Effector CD4-positive, alpha-beta T cell (primary cell): Measurements from ENCODE around the gene ZDHHC19.
"Not testable (repeated sequence)": the region's sequence is repeated elsewhere in the genome, so short reads cannot be mapped to it uniquely, and the experiment has no call there.

Experiments used
- DNase-seq: peaks from one replicate; pipeline ENCODE4 v3.0.0-alpha.2; 2020

Gene ZDHHC19

DNA sequence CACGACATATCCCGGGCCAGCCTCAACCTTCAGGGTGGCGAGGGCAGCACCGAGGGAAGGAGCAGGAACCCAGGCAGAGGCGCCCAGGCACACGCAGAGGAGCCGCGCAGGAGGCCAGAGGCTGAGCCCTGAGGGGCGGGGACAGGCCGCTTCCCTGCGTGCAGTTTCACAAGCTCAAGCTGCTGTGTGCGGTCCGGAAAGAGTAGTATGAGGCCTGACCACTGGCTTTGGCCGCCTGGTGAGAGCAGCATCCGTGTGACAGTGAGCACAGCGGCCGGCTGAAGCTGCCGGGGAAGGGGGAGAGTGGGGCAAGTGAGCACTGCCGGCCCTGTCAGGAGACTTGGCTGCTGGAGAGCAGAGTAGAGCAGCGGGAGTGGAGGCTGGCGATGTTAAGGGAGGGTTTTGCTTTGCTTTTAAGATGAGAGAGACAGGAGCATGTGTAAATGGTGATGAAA is 8.7 kb downstream of the ZDHHC19 start:
- no peak for DNase-seq

DNA sequence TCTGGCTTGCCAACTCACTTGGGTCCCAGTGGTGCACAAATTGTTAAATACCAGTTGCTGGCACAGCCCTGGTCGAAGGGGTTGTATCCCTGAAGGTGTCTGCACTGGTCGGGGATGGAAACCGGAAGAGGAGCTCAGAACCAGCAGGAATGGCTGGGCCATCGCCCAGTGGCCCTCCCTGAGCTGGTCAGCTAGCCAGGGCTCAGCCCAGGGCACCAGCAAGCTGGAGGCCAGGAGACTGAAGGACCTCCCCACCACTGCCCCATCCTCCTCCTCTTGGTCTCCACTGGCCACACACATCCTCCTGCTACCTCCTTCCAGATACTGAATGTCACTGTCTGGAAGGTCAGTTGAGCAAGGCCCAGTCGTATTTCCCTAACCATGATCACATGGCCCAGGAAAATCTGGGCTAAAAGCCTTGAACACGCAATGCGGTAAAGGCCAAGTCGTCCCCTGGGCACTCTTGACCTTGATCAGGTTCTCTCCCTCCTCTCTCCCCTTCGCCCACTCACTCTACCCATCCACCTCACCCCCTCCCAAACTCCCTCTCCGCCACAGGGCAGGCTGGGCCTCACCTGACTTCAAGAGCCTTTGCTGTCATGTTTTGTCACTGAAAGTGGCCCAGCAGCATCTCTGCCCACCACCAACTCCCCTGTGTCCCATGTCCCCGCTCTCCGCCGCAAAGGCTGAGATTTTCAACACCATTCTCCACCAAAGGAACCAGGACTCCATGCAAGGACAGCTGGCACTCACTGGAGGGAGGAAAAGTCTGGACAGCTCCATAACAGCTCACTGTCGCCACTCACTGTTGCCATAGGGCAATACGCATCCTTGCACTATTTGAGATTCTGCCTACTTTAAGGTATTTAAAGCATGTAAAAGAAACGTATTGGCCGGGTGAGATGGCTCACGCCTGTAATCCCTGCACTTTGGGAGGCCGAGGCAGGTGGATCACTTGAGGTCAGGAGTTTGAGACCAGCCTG is 12.1 kb downstream of the ZDHHC19 start:
- no peak for DNase-seq

GRCh38 chr3:196198081-196198675 is 13.0 kb downstream of the ZDHHC19 start:
- DNase-seq, result no peak

GRCh38 chr3:196197524-196197923 is 13.7 kb downstream of the ZDHHC19 start:
- no peak for DNase-seq

GRCh38 chr3:196195664-196196265 is 15.4 kb downstream of the ZDHHC19 start:
- no peak for DNase-seq

- DNase-seq, result no peak
These were observed 16.7 kb downstream of the ZDHHC19 start for GRCh38 chr3:196194542-196194915.

DNA sequence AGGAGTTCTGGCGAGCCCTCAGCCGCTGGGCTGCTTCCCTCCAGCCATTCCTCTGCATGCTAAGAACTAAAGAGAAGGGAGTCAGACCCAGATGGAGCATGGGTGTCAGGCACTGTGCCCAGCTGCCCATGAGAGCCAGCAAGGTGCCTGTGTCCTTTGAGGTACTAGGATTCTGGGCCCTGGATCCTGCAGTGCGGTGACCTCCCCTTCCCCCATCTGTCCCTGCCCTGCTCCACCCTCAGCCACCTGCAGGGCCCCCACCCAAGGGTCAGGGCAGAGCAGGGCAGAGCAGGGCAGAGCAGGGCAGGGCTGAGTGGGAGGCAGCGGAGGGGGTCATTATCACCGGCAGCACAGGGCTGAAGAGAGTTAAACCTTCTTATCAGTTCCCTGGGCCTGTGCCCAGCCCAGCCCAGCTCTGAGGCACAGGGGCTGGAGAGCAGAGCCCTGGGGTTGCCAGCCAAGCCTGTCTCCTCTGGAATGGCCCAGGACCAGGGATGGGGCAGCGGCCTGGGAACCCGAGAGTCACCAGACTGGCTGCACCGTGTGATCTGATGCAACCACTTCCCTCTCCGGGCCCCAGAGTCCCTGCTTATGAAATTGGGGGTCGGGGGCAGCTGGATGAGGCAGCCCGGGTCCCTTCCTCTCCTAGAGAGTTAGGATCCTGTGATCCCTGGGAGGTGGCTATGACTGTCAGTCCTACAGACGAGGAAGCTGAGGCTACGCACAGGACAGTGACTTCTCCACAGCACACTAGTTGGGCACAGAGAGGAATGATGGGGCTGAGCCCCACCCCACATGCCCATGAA is 17.3 kb downstream of the ZDHHC19 start:
- no peak for DNase-seq

DNA sequence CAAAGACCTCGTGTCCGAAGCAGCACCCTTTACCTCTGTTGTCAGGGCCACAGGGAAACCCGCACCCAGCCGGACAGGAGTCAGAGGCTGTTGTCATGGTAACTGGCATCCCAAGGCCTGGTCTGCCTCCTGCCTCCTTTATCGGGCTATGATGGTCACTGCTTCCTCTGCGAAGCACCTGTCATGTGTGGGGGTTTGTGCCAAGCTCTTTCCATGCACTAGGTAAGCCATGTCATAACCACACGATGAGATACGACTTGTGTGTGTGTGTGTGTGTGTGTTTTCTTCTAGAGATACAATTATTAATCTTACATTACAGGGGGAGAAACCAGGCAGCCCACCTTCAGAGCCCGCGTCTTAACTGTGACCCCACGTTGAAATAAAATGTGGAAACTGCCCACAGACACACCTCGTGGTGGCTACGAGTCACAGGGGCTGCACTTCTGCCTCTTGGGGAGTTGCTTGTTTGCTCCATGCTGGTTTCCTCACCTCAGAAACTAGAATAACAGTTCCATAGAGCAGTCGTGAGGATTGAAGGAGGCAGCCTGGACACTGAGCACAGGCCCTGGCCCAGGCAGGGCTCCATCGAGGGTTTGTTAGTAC is 18.0 kb downstream of the ZDHHC19 start:
- no peak for DNase-seq

GRCh38 chr3:196192524-196193051 is 18.6 kb downstream of the ZDHHC19 start:
- DNase-seq, result no peak

DNA sequence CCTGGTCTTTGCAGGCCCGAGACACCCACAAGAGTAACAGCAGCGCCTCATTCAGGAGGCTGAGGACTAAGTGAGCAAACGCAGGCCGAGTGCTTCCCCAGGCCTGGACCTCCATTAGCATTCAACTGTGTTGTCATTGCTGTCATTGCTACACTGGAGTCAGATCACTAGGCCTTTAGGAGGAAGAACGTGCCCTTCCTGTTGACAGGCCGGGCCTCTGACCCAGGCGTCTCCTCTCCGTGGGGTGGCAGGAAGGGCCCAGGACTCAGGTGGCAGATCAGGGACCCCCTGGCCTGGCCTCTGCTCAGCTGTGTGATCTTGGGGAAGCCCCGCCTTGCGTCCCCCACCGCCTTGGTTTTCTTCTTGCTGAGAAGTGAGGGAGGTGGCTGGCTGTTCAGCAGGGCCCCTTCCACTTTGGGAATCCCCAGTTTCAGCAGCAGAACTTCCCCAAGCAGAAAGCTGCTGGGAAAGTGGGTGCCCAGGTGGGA is 19.1 kb downstream of the ZDHHC19 start:
- DNase-seq, result peak; percentile 33

DNA sequence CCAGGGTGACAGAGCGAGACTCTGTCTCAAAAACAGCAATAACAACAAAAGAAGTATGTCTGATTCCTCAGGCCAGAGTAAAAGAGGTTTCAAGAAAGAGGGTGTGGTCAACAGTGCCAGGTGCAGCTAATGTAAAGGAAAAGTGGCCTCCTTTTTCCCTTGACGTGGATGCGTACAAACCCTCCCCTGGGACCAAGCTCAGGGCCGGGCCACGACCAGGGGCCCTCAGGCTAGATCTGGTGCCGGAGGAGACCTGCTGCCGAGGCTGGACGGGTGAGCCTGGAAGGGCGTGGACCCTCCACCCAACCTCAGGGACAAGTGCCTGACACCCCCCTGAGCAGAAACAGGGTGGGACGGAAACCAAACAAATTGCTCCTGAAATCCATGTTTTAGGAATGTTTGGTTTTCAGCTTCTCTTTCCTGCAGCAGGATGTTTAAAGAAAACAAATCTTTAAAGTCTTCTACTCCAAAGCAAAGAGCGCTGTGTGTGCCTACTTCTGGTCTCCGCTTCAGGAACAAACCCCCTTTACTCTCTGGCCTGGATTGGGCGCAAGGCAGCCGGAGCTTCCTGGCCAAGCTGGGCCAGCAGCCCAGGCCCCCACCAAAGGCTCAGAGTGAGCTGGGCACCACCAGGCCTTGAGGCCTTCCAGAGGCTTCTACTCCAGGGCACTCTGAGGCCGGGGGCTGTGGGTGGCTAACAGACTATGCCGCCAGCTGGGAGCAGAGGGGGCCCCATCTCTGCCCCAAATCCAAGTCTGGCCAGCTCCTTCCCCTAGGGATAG is 21.4 kb downstream of the ZDHHC19 start:
- no peak for DNase-seq

- DNase-seq, result no peak
These were observed 24.3 kb downstream of the ZDHHC19 start for GRCh38 chr3:196186651-196187573.

- DNase-seq, result no peak
These were observed 26.3 kb downstream of the ZDHHC19 start for GRCh38 chr3:196184881-196185280.

- not testable (repeated sequence) for DNase-seq
These were observed 27.1 kb downstream of the ZDHHC19 start for GRCh38 chr3:196184169-196184432.

GRCh38 chr3:196181127-196181546 is 30.1 kb downstream of the ZDHHC19 start:
- no peak for DNase-seq

DNA sequence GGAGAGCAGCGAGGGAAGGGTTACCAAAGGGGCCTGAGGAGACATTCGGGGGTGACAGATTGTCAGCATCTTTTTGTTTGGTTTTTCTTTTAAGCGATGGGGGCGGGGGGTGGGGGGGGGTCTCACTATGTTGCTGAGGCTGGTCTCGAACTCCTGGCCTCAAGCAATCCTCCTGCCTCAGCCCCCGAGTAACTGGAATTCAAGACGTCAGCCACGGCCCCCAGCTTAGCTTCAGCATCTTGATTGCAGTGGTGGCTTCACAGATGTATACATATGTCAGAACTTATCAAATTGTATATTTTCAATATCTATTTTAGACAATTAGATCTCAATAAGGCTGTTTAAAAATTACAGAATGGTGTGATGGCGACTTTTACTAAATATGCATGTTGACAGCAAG is 30.9 kb downstream of the ZDHHC19 start:
- DNase-seq, result no peak

DNA sequence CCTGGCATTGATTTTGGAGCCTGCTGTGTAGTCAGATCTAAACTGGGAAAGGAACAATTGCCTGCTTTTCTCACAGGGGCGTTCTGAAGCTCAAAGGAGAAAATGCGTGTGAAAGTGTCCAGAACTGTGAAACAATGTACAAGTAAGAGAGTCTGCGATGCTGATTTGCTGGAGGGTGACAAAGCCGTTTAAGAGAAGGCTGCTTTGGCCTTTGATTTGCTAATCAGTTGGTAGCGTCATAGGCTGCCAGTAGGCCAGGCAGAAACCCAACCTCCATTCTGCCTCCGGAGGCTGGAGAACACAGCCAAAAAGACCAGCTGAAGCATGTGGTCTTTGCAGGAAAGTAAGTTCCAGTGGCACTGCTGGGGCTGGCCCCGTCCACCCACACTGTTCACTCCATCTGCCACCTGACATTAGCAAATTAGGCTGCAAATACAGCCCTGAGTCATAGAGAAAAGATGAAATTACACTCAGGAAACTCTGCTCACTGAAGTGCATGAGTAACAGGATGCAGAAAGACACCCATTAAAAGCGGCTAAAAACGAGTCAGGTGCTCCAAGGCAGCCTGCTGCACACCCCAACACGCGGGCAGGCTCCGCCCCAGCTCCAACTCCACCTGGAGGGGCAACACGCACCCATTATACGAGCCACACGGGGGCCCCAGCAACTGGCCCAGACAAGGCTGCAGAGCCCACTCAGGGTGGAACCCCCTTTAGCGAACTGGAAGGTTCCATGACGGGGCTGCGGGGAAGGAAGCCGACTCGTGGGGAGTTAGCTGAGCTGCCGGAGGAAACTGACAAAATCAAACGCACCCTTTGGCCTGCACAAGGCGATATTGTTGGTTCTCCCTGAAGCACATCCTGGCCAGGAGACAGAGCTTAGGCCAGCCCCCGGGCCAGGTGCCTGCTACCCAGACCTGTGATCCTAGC is 31.6 kb downstream of the ZDHHC19 start:
- peak; percentile 75 for DNase-seq

DNA sequence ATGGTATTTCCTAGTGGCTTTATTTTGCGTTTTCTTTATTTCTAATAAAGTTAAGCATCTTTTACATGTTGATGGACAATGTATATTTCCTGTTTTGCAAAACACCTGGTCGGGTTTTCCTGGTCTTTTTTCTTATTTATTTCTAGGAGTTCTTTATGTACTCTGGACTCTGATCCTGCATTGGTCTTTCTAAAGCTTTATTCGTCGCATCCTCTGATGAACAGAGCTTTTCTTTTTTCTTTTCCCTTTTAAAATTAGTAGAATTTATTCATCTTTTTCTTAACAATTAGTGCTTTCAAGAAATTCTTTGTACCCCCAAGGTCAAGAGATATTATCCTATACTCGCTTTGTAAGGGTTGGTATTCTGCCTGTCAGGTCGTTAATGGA is 32.2 kb downstream of the ZDHHC19 start:
- DNase-seq, result no peak

DNA sequence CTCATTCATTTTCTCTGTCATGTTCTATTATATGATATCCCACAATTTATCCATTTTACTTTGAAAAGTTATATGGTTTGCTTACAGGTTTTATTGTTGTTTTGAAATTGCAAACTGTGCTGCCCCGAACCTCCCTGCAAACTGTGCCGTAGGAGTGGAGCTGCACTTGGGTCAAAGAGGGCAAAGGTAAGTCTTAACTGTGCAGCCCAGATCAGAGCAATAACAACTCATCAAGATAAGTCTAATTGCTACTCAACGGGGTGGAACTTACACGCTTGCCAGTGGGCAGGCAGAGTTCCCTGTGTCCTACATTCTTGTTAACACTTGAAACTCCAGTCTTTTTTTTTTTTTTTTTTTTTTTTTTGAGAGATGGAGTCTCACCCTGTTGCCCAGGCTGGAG is 33.2 kb downstream of the ZDHHC19 start:
- DNase-seq, result no peak
